HG03139 (cell line): ENCODE measurements around the gene BRF1.

Source experiments
- ATAC-seq: cut with Tn5 transposase; IDR thresholded peaks from one replicate; pipeline ENCODE4 v1.9.1; 2021; ENCODE audit not compliant: unreplicated experiment

The BRF1 gene

GRCh38 chr14:105268736-105269354 is 32.0 kb downstream of the BRF1 start:
- no peak for ATAC-seq

- no peak for ATAC-seq
Measured at GRCh38 chr14:105267820-105268548, 32.8 kb downstream of the BRF1 start.

GRCh38 chr14:105261781-105262180 is 39.0 kb downstream of the BRF1 start:
- ATAC-seq = no peak

- ATAC-seq = no peak
Measured at GRCh38 chr14:105260959-105261358, 39.8 kb downstream of the BRF1 start.

GRCh38 chr14:105258846-105259245 is 42.0 kb downstream of the BRF1 start:
- ATAC-seq = no peak

- no peak for ATAC-seq
Measured at GRCh38 chr14:105257464-105257863, 43.3 kb downstream of the BRF1 start.

GRCh38 chr14:105256292-105256960 is 44.4 kb downstream of the BRF1 start:
- ATAC-seq = no peak

GRCh38 chr14:105255021-105255507 is 45.7 kb downstream of the BRF1 start:
- no peak for ATAC-seq

- ATAC-seq = no peak
Measured at GRCh38 chr14:105253329-105253682, 47.5 kb downstream of the BRF1 start.

GRCh38 chr14:105252552-105253328 is 48.1 kb downstream of the BRF1 start:
- ATAC-seq = no peak

- no peak for ATAC-seq
Measured at GRCh38 chr14:105251920-105252319, 48.9 kb downstream of the BRF1 start.

GRCh38 chr14:105250986-105251385 is 49.8 kb downstream of the BRF1 start:
- ATAC-seq = no peak

GRCh38 chr14:105250008-105250366 is 50.8 kb downstream of the BRF1 start:
- ATAC-seq = no peak

- no peak for ATAC-seq
Measured at GRCh38 chr14:105249182-105250007, 51.4 kb downstream of the BRF1 start.

GRCh38 chr14:105248368-105249181 is 52.2 kb downstream of the BRF1 start, which contains the start of gene BTBD6:
Gene BTBD6 (plus strand): TSS chr14:105248533. CDS start chr14:105248712, 179 bp downstream.
- ATAC-seq = peak; percentile 89

- ATAC-seq = no peak
Measured at GRCh38 chr14:105247715-105248367, 53.0 kb downstream of the BRF1 start.

- no peak for ATAC-seq
Measured at GRCh38 chr14:105247026-105247425, 53.8 kb downstream of the BRF1 start.

- ATAC-seq = no peak
Measured at GRCh38 chr14:105244334-105244733, 56.5 kb downstream of the BRF1 start.

GRCh38 chr14:105241641-105242040 is 59.2 kb downstream of the BRF1 start:
- no peak for ATAC-seq
